GM08714 (cell line): ENCODE results near the gene ATF6.

Experiments
- H3K4me3 ChIP-seq: fragments of 200-500 bp; sonication (Bioruptor generic); 2 replicates; pipeline ENCODE4 v1.5.1; 2014; ENCODE audit warnings: mild to moderate bottlenecking, low read length, inconsistent platforms
- ZNF274 ChIP-seq: IDR thresholded peaks from 2 replicates; pipeline ENCODE4 v1.6.1; 2012; ENCODE audit warnings: mild to moderate bottlenecking, low read depth, low read length

ATF6 gene

DNA sequence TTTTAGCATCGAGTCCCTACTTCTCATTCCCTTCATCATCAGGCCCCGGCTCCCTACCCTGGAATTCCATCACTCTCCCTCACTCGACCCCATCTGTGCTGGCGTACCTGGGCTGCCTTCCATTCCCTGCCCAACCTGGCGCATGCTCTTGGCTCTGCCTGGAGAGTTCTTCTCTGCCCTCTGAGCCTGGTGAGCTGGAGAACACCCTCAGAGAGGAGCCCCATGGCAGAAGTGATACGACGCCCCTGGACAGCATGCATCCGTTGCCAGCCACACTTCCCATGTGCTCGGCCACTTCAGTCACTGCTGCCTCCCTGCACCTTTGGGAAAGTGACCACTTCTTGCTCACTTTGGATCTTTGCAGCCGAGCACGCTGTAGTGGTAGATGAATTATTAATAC lies 227.5 kb downstream of the ATF6 start:
- no peak for TF ChIP-seq ZNF274
- no peak overlapping the region for H3K4me3 ChIP-seq

DNA sequence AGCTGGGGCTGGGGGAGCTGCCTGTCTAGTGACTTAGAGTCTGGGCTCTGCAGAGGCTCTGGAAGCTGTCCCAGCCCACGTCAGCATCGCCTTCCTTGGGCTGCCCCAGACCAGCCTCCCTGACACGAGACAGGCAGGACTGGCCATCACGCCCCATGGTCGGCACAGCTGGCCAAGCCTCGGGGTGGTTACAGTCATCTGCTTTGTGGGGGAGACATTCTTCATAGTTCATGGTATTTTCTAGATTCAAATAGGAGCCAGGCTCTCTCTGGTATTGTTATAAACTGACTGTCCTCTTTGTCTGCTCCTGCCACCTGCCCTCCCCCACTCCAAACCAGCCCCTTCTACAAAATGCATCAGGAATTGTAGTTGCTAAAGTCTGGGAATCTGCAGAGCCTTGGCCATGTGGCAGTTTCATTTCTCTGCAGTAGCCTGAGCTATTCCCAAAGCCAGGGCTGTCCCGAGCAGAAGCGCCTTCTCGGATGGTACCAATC lies 228.1 kb downstream of the ATF6 start:
- no peak overlapping the region for H3K4me3 ChIP-seq
- no peak for TF ChIP-seq ZNF274

DNA sequence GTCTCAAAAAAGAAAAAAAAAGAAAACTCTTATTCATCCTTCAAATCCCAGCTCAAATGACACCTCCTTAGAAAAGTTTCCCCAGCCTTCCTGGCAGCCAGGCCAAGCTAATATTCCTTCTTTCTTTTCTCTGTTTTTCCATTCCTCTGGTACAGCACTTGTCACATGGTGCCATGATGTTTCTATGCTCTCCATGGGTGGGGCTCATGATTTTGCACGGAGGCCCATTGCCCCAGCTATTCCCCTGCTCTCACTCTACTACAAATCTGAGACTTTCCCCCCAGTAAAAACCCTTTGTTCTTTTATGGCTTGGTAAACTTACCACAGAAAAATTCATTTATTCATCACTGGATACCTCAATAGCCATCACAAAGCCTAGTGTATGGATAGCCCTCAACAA lies 231.0 kb downstream of the ATF6 start:
- no peak for TF ChIP-seq ZNF274

GRCh38 chr1:161998811-161999210 lies 232.7 kb downstream of the ATF6 start:
- no peak overlapping the region for H3K4me3 ChIP-seq
- TF ChIP-seq ZNF274 = no peak

More for the DNA sequence above, 231.0 kb downstream of the ATF6 start:
- H3K4me3 ChIP-seq = no peak overlapping the region

- no peak overlapping the region for H3K4me3 ChIP-seq
- TF ChIP-seq ZNF274 = no peak
These were observed 233.4 kb downstream of the ATF6 start for GRCh38 chr1:161999301-162000052.

GRCh38 chr1:162000053-162000420 lies 233.9 kb downstream of the ATF6 start:
- no peak overlapping the region for H3K4me3 ChIP-seq

DNA sequence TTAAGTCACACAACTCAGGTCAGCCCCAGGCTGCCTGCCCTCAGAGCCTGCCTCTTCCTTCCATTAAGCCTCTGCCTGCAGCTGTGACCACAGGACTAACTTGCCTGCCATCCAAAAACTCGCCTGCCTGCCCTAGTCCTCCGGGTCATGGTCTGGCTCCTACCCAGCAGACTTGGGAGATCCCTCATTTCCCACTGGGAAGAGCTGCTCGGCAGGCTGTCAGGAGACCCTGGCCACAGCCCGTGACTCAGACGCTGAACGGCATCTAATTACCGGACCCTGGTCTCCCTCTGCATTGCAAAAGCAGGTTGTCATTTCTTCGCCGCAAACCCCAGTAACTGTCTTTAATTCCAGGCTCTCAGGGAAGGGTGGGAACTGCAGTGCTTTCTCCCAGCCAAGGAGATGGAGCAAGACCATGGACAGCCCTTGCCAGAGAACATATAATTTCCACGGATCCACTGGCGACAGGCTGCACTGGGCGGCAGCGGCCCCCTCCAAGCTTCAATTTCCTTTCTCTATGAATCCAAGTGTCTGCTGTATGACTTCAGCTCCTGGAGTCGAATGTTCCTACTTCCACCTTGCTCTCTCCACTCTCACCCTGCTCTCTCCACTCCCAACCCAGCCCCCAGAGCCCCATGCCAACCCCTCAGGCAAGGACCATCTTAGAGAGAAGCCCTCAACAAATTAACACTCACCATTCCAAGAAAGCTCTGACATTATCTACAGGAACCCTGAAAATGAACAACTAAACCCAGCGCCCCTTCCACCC lies 237.1 kb downstream of the ATF6 start:
- no peak for TF ChIP-seq ZNF274
- H3K4me3 ChIP-seq = no peak overlapping the region

More at GRCh38 chr1:162000053-162000420, 233.9 kb downstream of the ATF6 start:
- TF ChIP-seq ZNF274 = no peak

GRCh38 chr1:162003830-162004215 lies 237.7 kb downstream of the ATF6 start:
- H3K4me3 ChIP-seq = no peak overlapping the region

DNA sequence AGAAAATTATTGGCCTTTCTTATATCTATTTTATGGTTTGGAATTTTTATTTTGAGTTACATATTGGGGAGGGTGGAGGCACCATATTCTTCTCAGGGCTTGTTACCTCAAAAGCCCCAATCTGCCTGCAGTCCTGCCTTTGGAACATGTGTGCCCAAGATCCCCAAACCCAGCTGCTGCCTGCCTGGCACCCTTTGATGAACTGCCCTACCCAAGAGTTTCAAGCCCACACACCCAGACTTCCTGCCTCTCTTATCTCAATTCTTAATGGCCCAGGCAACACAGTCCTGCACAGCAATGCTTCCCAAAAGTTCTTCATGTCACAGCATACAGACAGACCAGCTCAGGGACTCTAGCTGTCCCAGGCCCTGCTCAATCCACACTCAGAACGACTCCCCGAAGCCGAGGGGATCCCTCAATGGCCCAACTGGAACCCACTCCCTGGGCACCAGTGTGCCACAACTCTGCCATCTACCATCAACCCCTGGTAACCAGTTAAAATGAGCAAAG lies 238.4 kb downstream of the ATF6 start:
- no peak overlapping the region for H3K4me3 ChIP-seq
- no peak for TF ChIP-seq ZNF274

More at GRCh38 chr1:162003830-162004215, 237.7 kb downstream of the ATF6 start:
- TF ChIP-seq ZNF274 = no peak

DNA sequence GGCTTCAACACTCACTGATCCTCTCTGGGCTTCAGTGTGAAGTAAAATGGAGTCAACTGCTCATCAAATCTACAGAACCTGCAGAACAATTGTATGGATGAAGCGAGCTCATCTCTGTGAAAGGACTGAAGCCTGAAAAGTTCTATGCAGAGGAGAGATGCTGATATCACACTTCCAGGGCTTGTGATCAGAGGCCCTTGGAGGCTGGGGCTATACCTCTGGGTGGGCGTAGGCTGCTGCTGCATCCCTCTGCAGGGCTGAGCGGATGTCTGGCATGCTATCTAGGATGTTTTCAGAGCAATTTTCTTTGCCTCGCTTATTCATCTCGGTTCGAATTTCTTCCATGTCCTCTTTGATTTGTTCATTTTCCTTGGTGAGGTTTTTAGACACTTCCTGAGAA lies 240.0 kb downstream of the ATF6 start:
- TF ChIP-seq ZNF274 = no peak
- no peak overlapping the region for H3K4me3 ChIP-seq

DNA sequence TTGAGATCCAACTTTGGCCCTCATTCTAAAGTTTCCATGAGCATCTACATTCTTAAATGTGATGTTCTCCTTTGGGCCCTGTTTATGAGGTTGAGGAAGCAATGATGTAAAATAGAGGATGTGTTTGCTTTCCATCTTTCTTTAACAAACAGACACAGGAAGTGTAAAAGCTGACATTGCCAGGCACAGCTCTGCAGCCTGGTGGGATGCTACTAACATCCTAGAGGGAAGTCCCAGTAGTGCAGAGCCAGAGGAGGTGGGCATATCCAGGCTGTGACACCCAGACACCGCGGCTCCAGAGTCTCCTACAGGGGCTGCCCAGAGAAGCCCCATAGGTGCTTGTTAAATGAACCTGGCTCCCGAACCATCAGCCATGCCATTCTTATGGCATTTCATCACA lies 241.3 kb downstream of the ATF6 start:
- no peak overlapping the region for H3K4me3 ChIP-seq
- no peak for TF ChIP-seq ZNF274

GRCh38 chr1:162008799-162009198 lies 242.7 kb downstream of the ATF6 start:
- no peak overlapping the region for H3K4me3 ChIP-seq
- no peak for TF ChIP-seq ZNF274

DNA sequence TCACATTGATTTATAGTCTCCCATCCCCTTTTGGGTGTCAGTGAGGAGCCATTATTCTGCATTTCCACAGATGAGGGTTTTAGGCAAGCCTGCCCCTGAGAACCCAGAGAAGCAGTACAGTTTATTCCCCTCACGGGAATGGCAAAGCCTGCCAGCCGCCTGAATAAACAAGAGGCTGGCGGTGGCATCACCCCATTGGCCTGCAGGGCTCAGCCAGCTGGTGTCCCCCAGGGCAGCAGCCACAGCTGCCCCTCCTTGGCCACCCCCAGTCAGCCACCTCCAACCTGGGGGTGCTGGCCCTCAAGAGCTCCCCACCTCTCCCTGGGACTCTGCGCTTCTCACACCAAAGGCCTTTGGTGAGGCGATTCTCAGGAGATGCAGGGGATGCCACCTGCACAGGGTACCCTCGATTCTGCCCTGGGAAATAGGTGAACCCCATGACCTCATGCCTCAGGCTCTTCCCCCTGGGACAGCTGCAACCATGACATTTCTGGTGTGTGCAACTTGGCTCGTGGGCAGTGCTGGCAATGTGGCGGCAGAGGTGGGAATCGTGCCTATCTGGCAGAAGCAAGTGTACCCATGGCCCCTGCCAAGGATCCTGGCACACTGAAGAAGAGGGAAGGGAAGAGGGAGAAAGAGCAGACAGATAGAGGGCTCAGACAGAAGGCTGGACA lies 243.5 kb downstream of the ATF6 start:
- TF ChIP-seq ZNF274 = no peak
- no peak overlapping the region for H3K4me3 ChIP-seq

- no peak for TF ChIP-seq ZNF274
- no peak overlapping the region for H3K4me3 ChIP-seq
These were observed 244.0 kb downstream of the ATF6 start for GRCh38 chr1:162010175-162010506.
